Tibial nerve (tissue), 4 donors: ENCODE results near the gene TEP1. TPM values are rescaled to one million over a fixed set of nuclear protein-coding genes. Genes with fewer than 3 reads are reported as not detected.
A peak's percentile ranks its signal among the peaks of the same experiment; 100 is the strongest.

ENCODE experiments used
- DNase-seq, 2 donors: peaks; one replicate each; pipeline ENCODE4 v3.0.0-alpha.2; 2019; ENCODE audit warnings: low spot score in 2 of 2
- H3K27ac ChIP-seq, 4 donors: fragments of 200-600 bp; sonication (generic) in 3 of 4; one replicate each; pipeline ENCODE4 v1.5.1; 2017 to 2019; ENCODE audit warnings: mild to moderate bottlenecking in 1 of 4
- H3K27me3 ChIP-seq, 2 donors: fragments of 200-600 bp; sonication (generic) in 1 of 2; one replicate each; pipeline versions ENCODE4 v1.5.1 to v1.6.0; 2017 to 2019
- H3K36me3 ChIP-seq, 3 donors: fragments of 200-600 bp; sonication (generic); one replicate each; pipeline ENCODE4 v1.5.1; 2018 to 2019
- H3K4me1 ChIP-seq, 4 donors: fragments of 200-600 bp; sonication (generic) in 3 of 4; one replicate each; pipeline ENCODE4 v1.5.1; 2017 to 2019
- H3K4me3 ChIP-seq, 4 donors: fragments of 200-600 bp; sonication (generic) in 3 of 4; one replicate each; pipeline ENCODE4 v1.5.1; 2017 to 2019; ENCODE audit warnings: mild to moderate bottlenecking in 1 of 4, moderate library complexity in 1 of 4
- H3K9me3 ChIP-seq, 4 donors: fragments of 200-600 bp; sonication (generic) in 3 of 4; one replicate each; pipeline ENCODE4 v1.5.1; 2017 to 2019
- CTCF ChIP-seq, 5 experiments: fragments of 200-600 bp in 3 of 5; fragments of 450-650 bp in 2 of 5; sonication (generic) in 3 of 5; IDR thresholded peaks; one replicate each; pipeline ENCODE4 v1.5.1; 2016 to 2019; ENCODE audit warnings: antibody characterized with exemption in 5 of 5, mild to moderate bottlenecking in 3 of 5, moderate library complexity in 2 of 5
- EP300 ChIP-seq, 2 donors: sonication (generic); formaldehyde crosslinking; IDR thresholded peaks; one replicate each; pipeline ENCODE4 v1.6.1; 2017; ENCODE audit warnings: antibody characterized with exemption in 2 of 2, mild to moderate bottlenecking in 1 of 2
- POLR2A ChIP-seq, 2 donors: fragments of 450-650 bp; IDR thresholded peaks; one replicate each; pipeline ENCODE4 v1.6.1; 2017; ENCODE audit warnings: antibody characterized with exemption in 2 of 2, mild to moderate bottlenecking in 2 of 2, moderate library complexity in 2 of 2
- WGBS, 2 donors: methylation state at CpG; one replicate each; pipeline ENCODE4 v1.1.5; 2018; 5-methylcytosine and 5-hydroxymethylcytosine counted together
- total RNA-seq, 4 donors: library from RNA; depleted of rRNA; stranded (reverse); fragments of >200 nt; gene quantifications; one replicate each; pipeline ENCODE4 v1.1.0, GENCODE V29; 2016

The TEP1 gene
- total RNA-seq, 4 donors from 2014 or later: 30.3 to 50.0 (median 36.0) TPM

DNA sequence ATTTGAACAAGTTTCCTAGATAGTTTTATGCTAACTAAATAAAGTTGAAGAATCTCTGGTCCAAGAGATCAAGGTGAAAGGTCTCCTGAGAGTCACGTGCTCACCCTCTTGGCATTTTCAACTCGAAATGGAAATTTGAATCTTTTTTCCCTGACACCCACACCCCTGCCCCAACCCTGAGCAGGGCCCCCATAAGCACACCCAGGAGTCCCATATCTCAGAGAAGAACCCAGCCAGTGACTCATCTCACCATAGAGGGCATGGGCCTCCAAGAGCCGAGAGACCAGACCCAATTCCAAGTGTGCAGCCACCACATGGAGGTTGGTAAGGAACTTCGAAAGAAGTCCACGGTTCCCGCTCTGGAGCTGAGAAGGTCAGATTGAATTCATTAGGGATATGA is 32.6 kb downstream of the TEP1 start:
- H3K36me3 ChIP-seq: peaks cover 8 to 100% (median 71%) of the 10 kb centered on the region in 3 donors
- H3K27ac ChIP-seq: no peak overlapping the region
- H3K27me3 ChIP-seq: no peaks in the 10 kb centered on the region
- no peaks in the 10 kb centered on the region for H3K4me1 ChIP-seq
- no peaks in the 10 kb centered on the region for H3K9me3 ChIP-seq
- TF ChIP-seq EP300 (IDR thresholded peaks at IDR 0.05): no peak
- no peak for TF ChIP-seq CTCF (IDR thresholded peaks at IDR 0.05)
- TF ChIP-seq POLR2A (IDR thresholded peaks at IDR 0.05): no peak
- DNase-seq: no peak
- H3K4me3 ChIP-seq: no peak overlapping the region
- WGBS, 2 donors: 79 to 81% methylated on average over 6 of the region's 6 CpGs

GRCh38 chr14:20379743-20380142 is 33.6 kb downstream of the TEP1 start:
- Histone ChIP-seq H3K9me3 (no peaks in the 10 kb centered on the region), H3K27me3 (no peaks in the 10 kb centered on the region), H3K4me3 (no peak overlapping the region), H3K27ac (no peak overlapping the region), H3K36me3 (peaks cover 8 to 100% (median 68%) of the 10 kb centered on the region in 3 donors), H3K4me1 (no peaks in the 10 kb centered on the region)
- DNase-seq: no peak
- WGBS, 2 donors: 47 to 53% methylated on average over 1 of the region's 1 CpG
- TF ChIP-seq POLR2A (IDR thresholded peaks at IDR 0.05): no peak
- TF ChIP-seq EP300 (IDR thresholded peaks at IDR 0.05): no peak
- TF ChIP-seq CTCF (IDR thresholded peaks at IDR 0.05): no peak

GRCh38 chr14:20377171-20377570 is 36.1 kb downstream of the TEP1 start:
- no peaks in the 10 kb centered on the region for H3K27me3 ChIP-seq
- no peaks in the 10 kb centered on the region for H3K9me3 ChIP-seq
- no peak for TF ChIP-seq EP300 (IDR thresholded peaks at IDR 0.05)
- no peak for TF ChIP-seq POLR2A (IDR thresholded peaks at IDR 0.05)
- no peak for TF ChIP-seq CTCF (IDR thresholded peaks at IDR 0.05)
- no peak for DNase-seq
- no peak overlapping the region for H3K27ac ChIP-seq
- peaks cover 2 to 100% (median 61%) of the 10 kb centered on the region in 3 donors for H3K36me3 ChIP-seq
- H3K4me1 ChIP-seq: no peaks in the 10 kb centered on the region
- H3K4me3 ChIP-seq: no peak overlapping the region
- WGBS, 2 donors: 89 to 96% methylated on average over 2 of the region's 2 CpGs

- H3K9me3 ChIP-seq: no peaks in the 10 kb centered on the region
- peak overlapping the region in 1 of 4 donors; percentile 60 for H3K27ac ChIP-seq
- peaks cover 2 to 100% (median 60%) of the 10 kb centered on the region in 3 donors for H3K36me3 ChIP-seq
- no peak for DNase-seq
- 89 to 92% methylated on average over 10 to 12 of the region's 12 CpGs for WGBS, 2 donors
- TF ChIP-seq POLR2A (IDR thresholded peaks at IDR 0.05) (no peak), CTCF (IDR thresholded peaks at IDR 0.05) (no peak), EP300 (IDR thresholded peaks at IDR 0.05) (no peak)
- no peaks in the 10 kb centered on the region for H3K27me3 ChIP-seq
- no peaks in the 10 kb centered on the region for H3K4me1 ChIP-seq
- H3K4me3 ChIP-seq: no peak overlapping the region
These were observed 37.2 kb downstream of the TEP1 start for GRCh38 chr14:20376071-20376588.

DNA sequence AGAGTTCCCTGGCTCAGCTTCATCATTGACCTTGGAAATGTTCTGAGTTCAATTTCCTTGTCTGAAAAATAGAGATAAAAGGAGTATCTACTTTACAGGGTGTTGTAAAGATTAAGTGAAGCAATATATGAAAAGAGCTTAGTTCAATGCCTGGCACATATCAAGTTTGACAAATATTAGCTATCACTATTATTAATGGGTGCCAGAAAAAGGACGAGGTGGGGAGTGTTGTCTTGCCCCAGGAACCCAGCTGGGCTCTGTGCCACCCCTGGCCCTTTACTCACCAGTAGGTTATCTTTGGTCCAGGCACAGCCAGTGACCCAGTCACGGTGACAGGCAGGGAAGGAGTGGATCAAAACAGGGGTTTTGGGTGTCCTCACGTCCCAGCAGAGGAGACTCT is 37.8 kb downstream of the TEP1 start:
- H3K9me3 ChIP-seq: no peaks in the 10 kb centered on the region
- H3K4me3 ChIP-seq: no peak overlapping the region
- TF ChIP-seq POLR2A (IDR thresholded peaks at IDR 0.05): no peak
- TF ChIP-seq EP300 (IDR thresholded peaks at IDR 0.05): no peak
- no peak for TF ChIP-seq CTCF (IDR thresholded peaks at IDR 0.05)
- DNase-seq: no peak
- WGBS, 2 donors: 78 to 85% methylated on average over 3 of the region's 3 CpGs
- H3K4me1 ChIP-seq: no peaks in the 10 kb centered on the region
- no peaks in the 10 kb centered on the region for H3K27me3 ChIP-seq
- H3K27ac ChIP-seq: peak overlapping the region in 1 of 4 donors; percentile 60
- H3K36me3 ChIP-seq: peaks cover 2 to 100% (median 61%) of the 10 kb centered on the region in 3 donors
